Tibial nerve (tissue), 3 donors: ENCODE measurements around the gene IRS2.

ENCODE experiments used
- CTCF ChIP-seq, 5 experiments: fragments of 200-600 bp in 3 of 5; fragments of 450-650 bp in 2 of 5; sonication (generic) in 3 of 5; IDR thresholded peaks; one replicate each; pipeline ENCODE4 v1.5.1; 2016 to 2019; ENCODE audit warnings: antibody characterized with exemption in 5 of 5, mild to moderate bottlenecking in 3 of 5, moderate library complexity in 2 of 5
- POLR2A ChIP-seq, 2 donors: fragments of 450-650 bp; IDR thresholded peaks; one replicate each; pipeline ENCODE4 v1.6.1; 2017; ENCODE audit warnings: antibody characterized with exemption in 2 of 2, mild to moderate bottlenecking in 2 of 2, moderate library complexity in 2 of 2

- TF ChIP-seq CTCF (IDR thresholded peaks at IDR 0.05) (no peak), POLR2A (IDR thresholded peaks at IDR 0.05) (no peak)
Measured at GRCh38 chr13:109758937-109759480, 27.4 kb downstream of the IRS2 start.
